ENCODE results near the gene DMRTB1. TPM values are rescaled to one million over a fixed set of nuclear protein-coding genes. Genes with fewer than 3 reads are reported as not detected.
A peak's percentile ranks its signal among the peaks of the same experiment; 100 is the strongest.

Gene DMRTB1
- total RNA-seq, 2 donors from 2014 or later: not detected

GRCh38 chr1:53430779-53431178, 28.4 kb upstream of the DMRTB1 start:
- TF ChIP-seq, protein P1, sequence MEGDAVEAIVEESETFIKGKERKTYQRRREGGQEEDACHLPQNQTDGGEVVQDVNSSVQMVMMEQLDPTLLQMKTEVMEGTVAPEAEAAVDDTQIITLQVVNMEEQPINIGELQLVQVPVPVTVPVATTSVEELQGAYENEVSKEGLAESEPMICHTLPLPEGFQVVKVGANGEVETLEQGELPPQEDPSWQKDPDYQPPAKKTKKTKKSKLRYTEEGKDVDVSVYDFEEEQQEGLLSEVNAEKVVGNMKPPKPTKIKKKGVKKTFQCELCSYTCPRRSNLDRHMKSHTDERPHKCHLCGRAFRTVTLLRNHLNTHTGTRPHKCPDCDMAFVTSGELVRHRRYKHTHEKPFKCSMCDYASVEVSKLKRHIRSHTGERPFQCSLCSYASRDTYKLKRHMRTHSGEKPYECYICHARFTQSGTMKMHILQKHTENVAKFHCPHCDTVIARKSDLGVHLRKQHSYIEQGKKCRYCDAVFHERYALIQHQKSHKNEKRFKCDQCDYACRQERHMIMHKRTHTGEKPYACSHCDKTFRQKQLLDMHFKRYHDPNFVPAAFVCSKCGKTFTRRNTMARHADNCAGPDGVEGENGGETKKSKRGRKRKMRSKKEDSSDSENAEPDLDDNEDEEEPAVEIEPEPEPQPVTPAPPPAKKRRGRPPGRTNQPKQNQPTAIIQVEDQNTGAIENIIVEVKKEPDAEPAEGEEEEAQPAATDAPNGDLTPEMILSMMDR (conservative IDR thresholded peaks at IDR 0.05): no peak
- H3K27me3 Mint-ChIP-seq (ENCODE audit: insufficient read depth): no peaks in the 10 kb centered on the region
- Histone ChIP-seq H3K27me3 (ENCODE audit: control insufficient read depth, insufficient read depth, low read length, poor library complexity, severe bottlenecking) (no peaks in the 10 kb centered on the region), H3K9ac (ENCODE audit: extremely low read depth, low read length, poor library complexity, severe bottlenecking) (peak overlapping the region; percentile 69), H3K4me1 (ENCODE audit: control insufficient read depth, insufficient read depth, low read length) (peaks cover 16% of the 10 kb centered on the region), H3K36me3 (ENCODE audit: control insufficient read depth, insufficient read depth, low read length) (no peaks in the 10 kb centered on the region), H3K9me3 (ENCODE audit: control insufficient read depth, low read length) (peaks cover 32% of the 10 kb centered on the region), H3K27ac (ENCODE audit: low read depth, low read length) (peak overlapping the region; percentile 4), H3K4me3 (ENCODE audit: low read length) (peak overlapping the region; percentile 8)
- no peak overlapping the region for H3K4me3 Mint-ChIP-seq
- peak overlapping the region; percentile 94 for H3K27ac Mint-ChIP-seq
- H3K9me3 Mint-ChIP-seq: peaks cover 29% of the 10 kb centered on the region
- peaks cover 18% of the 10 kb centered on the region for H3K36me3 Mint-ChIP-seq (ENCODE audit: low read depth)
- peaks cover 61% of the 10 kb centered on the region for H3K4me1 Mint-ChIP-seq
- peak; percentile 87 for DNase-seq

GRCh38 chr1:53431244-53431643, 28.0 kb upstream of the DMRTB1 start:
- peaks cover 34% of the 10 kb centered on the region for H3K9me3 ChIP-seq (ENCODE audit: control insufficient read depth, low read length)
- TF ChIP-seq, protein P1 (conservative IDR thresholded peaks at IDR 0.05): no peak
- 51 to 88% methylated on average over 3 to 4 of the region's 4 CpGs for WGBS, 2 experiments (ENCODE audit: insufficient coverage in 1 of 2, insufficient read length in 1 of 2)
- no peaks in the 10 kb centered on the region for H3K27me3 ChIP-seq (ENCODE audit: control insufficient read depth, insufficient read depth, low read length, poor library complexity, severe bottlenecking)
- Mint-ChIP-seq H3K4me1 (peaks cover 59% of the 10 kb centered on the region), H3K27ac (peak overlapping the region; percentile 85), H3K36me3 (ENCODE audit: low read depth) (peaks cover 18% of the 10 kb centered on the region), H3K27me3 (ENCODE audit: insufficient read depth) (no peaks in the 10 kb centered on the region), H3K9me3 (peaks cover 29% of the 10 kb centered on the region), H3K4me3 (no peak overlapping the region)
- H3K9ac ChIP-seq (ENCODE audit: extremely low read depth, low read length, poor library complexity, severe bottlenecking): peak overlapping the region; percentile 69
- DNase-seq: no peak
- H3K4me1 ChIP-seq (ENCODE audit: control insufficient read depth, insufficient read depth, low read length): peaks cover 16% of the 10 kb centered on the region
- H3K36me3 ChIP-seq (ENCODE audit: control insufficient read depth, insufficient read depth, low read length): no peaks in the 10 kb centered on the region
- peak overlapping the region; percentile 4 for H3K27ac ChIP-seq (ENCODE audit: low read depth, low read length)
- peak overlapping the region; percentile 8 for H3K4me3 ChIP-seq (ENCODE audit: low read length)

DNA sequence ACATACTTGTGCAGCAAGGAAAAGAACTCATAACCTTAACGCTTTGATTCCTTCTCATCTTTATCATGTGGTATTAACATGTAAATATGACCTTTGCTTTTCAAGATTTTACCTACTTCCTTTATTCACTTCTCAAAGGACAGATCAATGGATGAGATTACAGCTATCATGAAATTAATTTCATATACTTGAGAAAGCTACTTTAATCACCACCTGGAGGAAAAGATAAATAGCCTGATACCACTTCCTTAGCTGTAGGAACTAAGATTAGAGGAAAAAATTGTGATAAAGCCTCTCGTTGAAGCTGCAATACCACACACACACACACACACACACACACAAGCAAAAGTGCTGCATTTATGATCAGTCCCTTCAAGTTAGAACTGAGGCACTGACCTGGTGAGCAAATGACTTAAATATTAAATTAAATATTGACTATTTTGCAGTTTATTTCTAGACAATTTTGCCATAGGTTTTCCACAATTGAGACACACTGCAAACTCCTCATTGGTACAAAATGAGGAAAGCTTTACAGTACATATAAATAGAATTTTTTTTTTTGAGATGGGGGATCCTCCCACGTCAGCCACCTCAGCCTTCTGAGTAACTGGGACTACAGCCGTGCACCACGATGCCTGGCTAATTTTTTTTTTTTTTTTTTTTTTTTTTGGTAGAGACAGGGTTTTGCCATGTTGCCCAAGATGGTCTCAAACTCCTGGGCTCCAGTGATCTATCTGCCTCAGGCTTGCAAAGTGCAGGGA, 27.2 kb upstream of the DMRTB1 start:
- Histone ChIP-seq H3K4me1 (ENCODE audit: control insufficient read depth, insufficient read depth, low read length) (peaks cover 16% of the 10 kb centered on the region), H3K9ac (ENCODE audit: extremely low read depth, low read length, poor library complexity, severe bottlenecking) (peak overlapping the region; percentile 69), H3K36me3 (ENCODE audit: control insufficient read depth, insufficient read depth, low read length) (no peaks in the 10 kb centered on the region), H3K4me3 (ENCODE audit: low read length) (peak overlapping the region; percentile 8), H3K27ac (ENCODE audit: low read depth, low read length) (no peak overlapping the region), H3K27me3 (ENCODE audit: control insufficient read depth, insufficient read depth, low read length, poor library complexity, severe bottlenecking) (no peaks in the 10 kb centered on the region), H3K9me3 (ENCODE audit: control insufficient read depth, low read length) (peaks cover 34% of the 10 kb centered on the region)
- Mint-ChIP-seq H3K27ac (peak overlapping the region; percentile 85), H3K9me3 (peaks cover 33% of the 10 kb centered on the region), H3K4me3 (no peak overlapping the region), H3K27me3 (ENCODE audit: insufficient read depth) (no peaks in the 10 kb centered on the region), H3K4me1 (peaks cover 52% of the 10 kb centered on the region), H3K36me3 (ENCODE audit: low read depth) (peaks cover 18% of the 10 kb centered on the region)
- WGBS, 2 experiments (ENCODE audit: insufficient coverage in 1 of 2, insufficient read length in 1 of 2): 80% methylated on average over 4 of the region's 5 CpGs; no CpG with 5 or more reads in 1 of the 2 experiments
- TF ChIP-seq, protein P1 (conservative IDR thresholded peaks at IDR 0.05): no peak
- DNase-seq: no peak
